Hepatocyte (in vitro differentiated cells): ENCODE measurements around the gene AMMECR1. TPM values are rescaled to one million over a fixed set of nuclear protein-coding genes. Genes with fewer than 3 reads are reported as not detected.

Experiments used
- DNase-seq: peaks from one replicate; pipeline ENCODE4 v3.0.0-alpha.2; 2016; ENCODE audit warnings: low spot score
- H2AFZ ChIP-seq: fragments of 200-600 bp; sonication (generic); 2 replicates; pipeline ENCODE4 v1.6.0; 2016; ENCODE audit warnings: antibody characterized with exemption, mild to moderate bottlenecking
- H3K27ac ChIP-seq: fragments of 200-600 bp; sonication (generic); 2 replicates; pipeline ENCODE4 v1.5.1; 2016; ENCODE audit warnings: mild to moderate bottlenecking
- H3K27me3 ChIP-seq: fragments of 200-600 bp; sonication (generic); 2 replicates; pipeline ENCODE4 v1.6.1; 2016
- H3K36me3 ChIP-seq: fragments of 200-600 bp; sonication (generic); replicated peaks from 2 replicates; pipeline ENCODE4 v1.5.1; 2016; ENCODE audit warnings: low read depth; ENCODE audit not compliant: insufficient read depth
- H3K4me1 ChIP-seq: fragments of 200-600 bp; sonication (generic); 2 replicates; pipeline ENCODE4 v1.5.1; 2016; ENCODE audit warnings: mild to moderate bottlenecking, moderate library complexity; ENCODE audit not compliant: insufficient read depth
- H3K4me2 ChIP-seq: fragments of 200-600 bp; sonication (generic); 2 replicates; pipeline ENCODE4 v1.6.0; 2016
- H3K4me3 ChIP-seq: fragments of 200-600 bp; sonication (generic); 2 replicates; pipeline ENCODE4 v1.5.1; 2016; ENCODE audit warnings: mild to moderate bottlenecking
- H3K79me2 ChIP-seq: fragments of 200-600 bp; sonication (generic); 2 replicates; pipeline ENCODE4 v1.6.0; 2017; ENCODE audit warnings: mild to moderate bottlenecking
- H3K9me2 ChIP-seq: fragments of 200-600 bp; sonication (generic); replicated peaks from 2 replicates; pipeline ENCODE4 v1.6.0; 2017; ENCODE audit warnings: mild to moderate bottlenecking; ENCODE audit not compliant: insufficient read depth
- H3K9me3 ChIP-seq: fragments of 200-600 bp; sonication (generic); 2 replicates; pipeline ENCODE4 v1.5.1; 2016; ENCODE audit warnings: low read depth, mild to moderate bottlenecking
- H4K20me1 ChIP-seq: fragments of 200-600 bp; sonication (generic); 2 replicates; pipeline ENCODE4 v1.6.0; 2016; ENCODE audit warnings: mild to moderate bottlenecking; ENCODE audit not compliant: insufficient read depth, poor library complexity, severe bottlenecking
- EZH2 ChIP-seq: fragments of 200-600 bp; sonication (generic); IDR thresholded peaks from 2 replicates; pipeline ENCODE4 v1.6.1; 2016; ENCODE audit warnings: antibody characterized with exemption, mild to moderate bottlenecking, borderline replicate concordance
- EZH2phosphoT487 ChIP-seq: fragments of 200-600 bp; sonication (generic); IDR thresholded peaks from one replicate; pipeline ENCODE4 v1.6.1; 2018; ENCODE audit warnings: antibody characterized with exemption, mild to moderate bottlenecking, low read depth, moderate library complexity; ENCODE audit not compliant: unreplicated experiment, severe bottlenecking
- WGBS: methylation state at CpG from one replicate; pipeline ENCODE4 v1.1.6; 2016; ENCODE audit warnings: low lambda C conversion rate; ENCODE audit errors: missing lambda C conversion rate; 5-methylcytosine and 5-hydroxymethylcytosine counted together
- polyA plus RNA-seq: library from polyadenylated mRNA; unstranded; fragments of >200 nt; fragmentation: Nextera tagmentation; extraction: Ambion mirVana; gene quantifications from 2 replicates; pipeline ENCODE4 v1.2.1, GENCODE V29; 2016
- total RNA-seq: library from RNA; depleted of rRNA; stranded (reverse); fragments of >200 nt; gene quantifications from 2 replicates; pipeline ENCODE4 v1.2.3, GENCODE V29; 2014
- TF ChIP-seq, protein P1 (sequence below): fragments of 200-600 bp; sonication (generic); IDR thresholded peaks from 2 replicates; pipeline ENCODE4 v1.5.1; 2016; ENCODE audit warnings: antibody characterized with exemption, mild to moderate bottlenecking; ENCODE audit not compliant: poor library complexity

Gene AMMECR1
- total and polyA plus RNA-seq, 2 experiments from 2014 or later: 24.6 to 33.3 TPM

GRCh38 chrX:110194977-110195376 is 122.9 kb downstream of the AMMECR1 start:
- H3K27ac ChIP-seq: no peak overlapping the region
- no peaks in the 10 kb centered on the region for H4K20me1 ChIP-seq
- H2AFZ ChIP-seq: no peak overlapping the region
- DNase-seq: no peak
- TF ChIP-seq, protein P1, sequence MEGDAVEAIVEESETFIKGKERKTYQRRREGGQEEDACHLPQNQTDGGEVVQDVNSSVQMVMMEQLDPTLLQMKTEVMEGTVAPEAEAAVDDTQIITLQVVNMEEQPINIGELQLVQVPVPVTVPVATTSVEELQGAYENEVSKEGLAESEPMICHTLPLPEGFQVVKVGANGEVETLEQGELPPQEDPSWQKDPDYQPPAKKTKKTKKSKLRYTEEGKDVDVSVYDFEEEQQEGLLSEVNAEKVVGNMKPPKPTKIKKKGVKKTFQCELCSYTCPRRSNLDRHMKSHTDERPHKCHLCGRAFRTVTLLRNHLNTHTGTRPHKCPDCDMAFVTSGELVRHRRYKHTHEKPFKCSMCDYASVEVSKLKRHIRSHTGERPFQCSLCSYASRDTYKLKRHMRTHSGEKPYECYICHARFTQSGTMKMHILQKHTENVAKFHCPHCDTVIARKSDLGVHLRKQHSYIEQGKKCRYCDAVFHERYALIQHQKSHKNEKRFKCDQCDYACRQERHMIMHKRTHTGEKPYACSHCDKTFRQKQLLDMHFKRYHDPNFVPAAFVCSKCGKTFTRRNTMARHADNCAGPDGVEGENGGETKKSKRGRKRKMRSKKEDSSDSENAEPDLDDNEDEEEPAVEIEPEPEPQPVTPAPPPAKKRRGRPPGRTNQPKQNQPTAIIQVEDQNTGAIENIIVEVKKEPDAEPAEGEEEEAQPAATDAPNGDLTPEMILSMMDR: no peak
- TF ChIP-seq EZH2 (no peak), EZH2phosphoT487 (no peak)
- H3K36me3 ChIP-seq: no peaks in the 10 kb centered on the region
- no peaks in the 10 kb centered on the region for H3K9me3 ChIP-seq
- 63% methylated on average over 3 of the region's 3 CpGs for WGBS
- H3K4me3 ChIP-seq: no peak overlapping the region
- H3K4me2 ChIP-seq: no peak overlapping the region
- H3K9me2 ChIP-seq: no peaks in the 10 kb centered on the region
- H3K4me1 ChIP-seq: peaks cover 4% of the 10 kb centered on the region
- no peaks in the 10 kb centered on the region for H3K79me2 ChIP-seq
- H3K27me3 ChIP-seq: no peaks in the 10 kb centered on the region

DNA sequence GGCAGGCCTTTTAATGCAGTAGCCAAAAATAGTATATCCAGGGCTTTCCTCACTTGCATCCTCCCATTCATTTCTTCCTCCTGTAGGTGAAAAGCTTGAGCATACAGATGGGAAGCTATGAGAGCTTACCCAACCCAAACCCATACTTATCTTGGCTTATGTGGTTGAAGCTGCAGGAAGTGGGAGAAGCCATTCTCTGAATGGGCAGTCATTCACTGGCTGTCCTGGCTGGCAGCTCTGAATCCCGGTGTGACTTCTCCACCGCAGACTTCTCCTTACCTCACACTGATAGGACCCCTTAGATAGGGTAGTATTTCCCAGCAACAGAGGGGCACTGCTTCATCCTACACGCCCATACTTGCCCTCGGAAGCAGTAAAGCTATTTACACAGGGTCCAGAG is 125.4 kb downstream of the AMMECR1 start:
- Histone ChIP-seq H3K4me3 (no peak overlapping the region), H3K27ac (no peak overlapping the region), H3K79me2 (no peaks in the 10 kb centered on the region), H2AFZ (no peak overlapping the region), H3K9me2 (no peaks in the 10 kb centered on the region), H3K36me3 (no peaks in the 10 kb centered on the region), H3K9me3 (no peaks in the 10 kb centered on the region), H3K27me3 (no peaks in the 10 kb centered on the region), H3K4me1 (peaks cover 4% of the 10 kb centered on the region), H4K20me1 (no peaks in the 10 kb centered on the region), H3K4me2 (no peak overlapping the region)
- WGBS: 84% methylated on average over 4 of the region's 4 CpGs
- TF ChIP-seq EZH2 (no peak), EZH2phosphoT487 (no peak)
- TF ChIP-seq, protein P1: no peak
- no peak for DNase-seq

DNA sequence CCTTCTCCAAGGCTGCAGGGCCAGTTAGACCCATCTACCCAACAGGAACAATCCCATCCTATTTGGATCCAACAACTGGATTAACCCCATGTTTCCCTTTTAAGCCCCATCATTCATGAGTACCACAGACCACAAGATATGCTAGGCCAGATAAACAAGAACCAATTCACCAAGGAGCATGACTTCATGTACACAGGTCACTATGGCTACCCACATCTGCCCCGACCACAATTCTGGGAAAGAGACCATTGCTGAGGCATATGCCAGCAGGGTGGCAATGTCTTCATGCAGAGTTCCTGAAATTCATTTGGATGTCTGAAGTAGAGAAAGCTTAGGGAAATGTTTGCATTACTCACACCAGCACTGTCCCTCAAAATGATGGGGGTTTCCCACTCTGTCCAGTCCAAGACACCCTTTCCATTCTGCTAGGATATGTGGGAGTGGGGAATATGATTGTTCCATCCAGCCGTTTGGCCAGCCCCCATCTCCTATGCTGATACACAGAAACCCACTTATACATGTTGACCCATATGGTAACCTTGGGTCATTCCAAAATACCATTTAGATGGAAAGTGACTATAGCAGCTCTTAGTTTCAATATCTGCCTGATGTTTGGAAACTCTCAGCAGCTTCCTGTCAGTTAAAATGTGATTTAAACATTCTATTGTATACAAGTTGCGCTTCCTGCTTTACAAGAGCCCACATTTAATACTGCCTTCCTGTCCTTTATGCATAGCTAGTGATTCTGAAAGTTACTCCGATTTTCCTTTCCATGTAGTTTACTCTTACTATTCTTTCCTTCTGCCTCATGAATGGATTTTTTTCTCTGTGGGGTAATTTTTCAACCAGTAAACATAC is 129.0 kb downstream of the AMMECR1 start:
- H3K4me3 ChIP-seq: no peak overlapping the region
- H3K79me2 ChIP-seq: no peaks in the 10 kb centered on the region
- no peaks in the 10 kb centered on the region for H3K9me2 ChIP-seq
- no peak overlapping the region for H2AFZ ChIP-seq
- H3K4me1 ChIP-seq: no peaks in the 10 kb centered on the region
- no peak overlapping the region for H3K27ac ChIP-seq
- no peaks in the 10 kb centered on the region for H4K20me1 ChIP-seq
- no peaks in the 10 kb centered on the region for H3K27me3 ChIP-seq
- no peak overlapping the region for H3K4me2 ChIP-seq
- H3K9me3 ChIP-seq: peaks cover 4% of the 10 kb centered on the region
- 70% methylated on average over 4 of the region's 4 CpGs for WGBS
- no peaks in the 10 kb centered on the region for H3K36me3 ChIP-seq
- no peak for DNase-seq
- TF ChIP-seq EZH2phosphoT487 (no peak), EZH2 (no peak)
- TF ChIP-seq, protein P1: no peak
